ENCODE measurements around the gene SLC35G6. TPM values are rescaled to one million over a fixed set of nuclear protein-coding genes. Genes with fewer than 3 reads are reported as not detected.

Gene SLC35G6
- total and polyA plus RNA-seq, 2 of the 13 experiments (the other 11 are each of a cell fraction or from before 2014, with no cell fraction given) = 0.07 TPM; not detected in 1

DNA sequence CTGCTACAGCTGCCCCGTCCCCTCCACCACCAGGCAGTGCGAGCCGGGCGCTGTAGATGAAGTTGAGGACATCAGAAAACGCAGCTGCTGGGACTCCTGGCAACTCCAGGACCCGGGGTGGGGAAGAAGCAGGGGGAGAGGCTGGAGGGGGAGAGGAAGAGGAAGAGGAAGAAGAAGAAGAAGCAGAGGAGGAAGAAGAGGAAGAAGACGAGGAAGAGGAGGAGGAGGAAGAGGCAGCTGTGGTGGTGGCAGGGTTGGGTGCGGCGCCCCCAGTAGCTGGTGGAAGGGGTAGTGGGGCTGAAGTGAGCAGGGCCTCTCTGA, 15.0 kb upstream of the SLC35G6 start:
- FAIRE-seq (no peak), ATAC-seq (no peak), DNase-seq (ENCODE audit: low spot score) (no peak)
- no peak overlapping the region for H3K4me2 ChIP-seq (ENCODE audit: low read depth, low read length)
- TF ChIP-seq ZNF556 (CRISPR knock-in tag; IDR thresholded peaks at IDR 0.05; ENCODE audit: borderline replicate concordance) (no peak), MEIS1 (CRISPR knock-in tag; IDR thresholded peaks at IDR 0.05; ENCODE audit: borderline replicate concordance) (no peak), ZMYM3 (CRISPR knock-in tag; IDR thresholded peaks at IDR 0.05) (no peak), ZFAT (CRISPR knock-in tag; conservative IDR thresholded peaks at IDR 0.05) (no peak), ZNF30 (CRISPR knock-in tag; IDR thresholded peaks at IDR 0.05) (no peak), PHF21A (CRISPR knock-in tag; IDR thresholded peaks at IDR 0.05) (no peak)
- TF ChIP-seq, protein P1, sequence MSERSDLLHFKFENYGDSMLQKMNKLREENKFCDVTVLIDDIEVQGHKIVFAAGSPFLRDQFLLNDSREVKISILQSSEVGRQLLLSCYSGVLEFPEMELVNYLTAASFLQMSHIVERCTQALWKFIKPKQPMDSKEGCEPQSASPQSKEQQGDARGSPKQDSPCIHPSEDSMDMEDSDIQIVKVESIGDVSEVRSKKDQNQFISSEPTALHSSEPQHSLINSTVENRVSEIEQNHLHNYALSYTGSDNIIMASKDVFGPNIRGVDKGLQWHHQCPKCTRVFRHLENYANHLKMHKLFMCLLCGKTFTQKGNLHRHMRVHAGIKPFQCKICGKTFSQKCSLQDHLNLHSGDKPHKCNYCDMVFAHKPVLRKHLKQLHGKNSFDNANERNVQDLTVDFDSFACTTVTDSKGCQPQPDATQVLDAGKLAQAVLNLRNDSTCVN (CRISPR knock-in tag; IDR thresholded peaks at IDR 0.05; ENCODE audit: borderline replicate concordance) = no peak
- BruUV-seq (replicated peaks) = no TSS peak
- peaks cover 8% of the 10 kb centered on the region; the same call in 1 of the 2 replicates for H4K20me1 ChIP-seq (ENCODE audit: insufficient read depth, low read length)
- H3K4me3 ChIP-seq (replicated peaks in 1 of 3; ENCODE audit: insufficient read depth in 1 of 3, low read depth in 2 of 3, low read length in 3 of 3) = no peak overlapping the region
- 98% methylated on average over 9 of the region's 9 CpGs for WGBS (ENCODE audit: low lambda C conversion rate)
- in situ Hi-C loops (cut with HindIII; ENCODE audit: extremely low pct_ligation_motif_present, low pct_unique_long_range_greater_than_20kb) = no loop called here
- H3K4me1 ChIP-seq (ENCODE audit: insufficient read depth, low read length) = peaks cover 26% of the 10 kb centered on the region
- intact Hi-C loops (cut with micrococcal nuclease; ENCODE audit: unreplicated experiment) = no loop called here
- peaks cover 0 to 2% of the 10 kb centered on the region in 2 experiments; a peak in 3 of 5 replicates for H3K36me3 ChIP-seq (replicated peaks in 1 of 2; ENCODE audit: control insufficient read depth in 1 of 2, insufficient read depth in 2 of 2, low read length in 2 of 2)
- ChIA-PET CTCF (ENCODE audit: low intra/inter-chr PET ratio, low total read pairs) (no interaction called here), POLR2A (interaction anchor here (1.4 kb wide), 1 partner anchor 21 kb away, joined by 4 read pairs; no protein-coding TSS in a partner anchor)
- no peak overlapping the region for H3K27ac ChIP-seq (ENCODE audit: extremely low read length, insufficient read depth, low read length)
- no peak overlapping the region for H3K9ac ChIP-seq (ENCODE audit: insufficient read depth, low read depth, low read length)
- no peaks in the 10 kb centered on the region for H3K9me3 ChIP-seq (ENCODE audit: low read length)
- H3K27me3 ChIP-seq (ENCODE audit: control insufficient read depth in 1 of 2, insufficient read depth in 2 of 2, low read length in 2 of 2) = no peaks in the 10 kb centered on the region
- H3K79me2 ChIP-seq (ENCODE audit: insufficient read depth, low read length) = peaks cover 7% of the 10 kb centered on the region
- no peak overlapping the region for H2AFZ ChIP-seq (ENCODE audit: low read length)

Measured in HepG2 (cell line).